ENCODE data around the gene MATCAP1. TPM values are rescaled to one million over a fixed set of nuclear protein-coding genes. Genes with fewer than 3 reads are reported as not detected.

The MATCAP1 gene
- total RNA-seq, 1 experiment from 2014 or later = 51.2 TPM

DNA sequence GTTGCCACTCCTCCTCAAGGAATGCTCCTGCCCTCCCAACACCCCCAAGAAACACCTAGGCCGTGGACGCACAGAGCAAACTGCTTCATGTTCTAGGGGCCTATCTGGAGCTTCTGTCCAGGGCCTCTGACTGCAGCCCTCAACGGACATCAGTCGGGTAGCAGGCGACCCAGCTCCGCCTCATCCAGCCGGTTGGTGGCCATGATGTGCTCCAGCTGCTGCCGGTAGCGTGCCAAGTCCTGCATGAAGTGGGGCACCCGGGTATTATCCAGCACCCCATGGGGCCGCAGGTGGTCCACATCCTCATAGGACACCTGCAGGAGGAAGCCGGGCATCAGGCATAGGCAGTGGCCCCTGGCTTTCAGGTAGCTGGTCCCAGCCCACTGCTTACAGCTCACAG lies 7.1 kb downstream of the MATCAP1 start:
- Histone ChIP-seq H3K23ac (ENCODE audit: insufficient read length, low read depth, low read length) (no peak overlapping the region), H3K56ac (ENCODE audit: insufficient read length, low read depth, low read length) (no peak overlapping the region), H3K9ac (ENCODE audit: extremely low read depth, insufficient read length, low read length) (no peak overlapping the region), H3K27me3 (ENCODE audit: insufficient read depth, low read length) (peaks cover 21% of the 10 kb centered on the region; the same call in 1 of the 2 replicates), H3K4ac (ENCODE audit: low read depth, low read length) (no peak overlapping the region), H3K4me1 (ENCODE audit: insufficient read depth, low read length) (peaks cover 2% of the 10 kb centered on the region; the same call in 1 of the 2 replicates), H2AK5ac (ENCODE audit: insufficient read length, low read length) (no peak overlapping the region), H3K9me3 (ENCODE audit: control insufficient read depth, low read depth, low read length) (no peaks in the 10 kb centered on the region), H4K20me1 (ENCODE audit: control insufficient read depth, insufficient read depth, insufficient read length) (no peaks in the 10 kb centered on the region), H2BK5ac (ENCODE audit: insufficient read length, low read length) (no peak overlapping the region), H3K23me2 (ENCODE audit: insufficient read length, low read depth, low read length, poor library complexity, severe bottlenecking) (peaks cover 17% of the 10 kb centered on the region), H2BK20ac (ENCODE audit: low read depth, low read length, poor library complexity, severe bottlenecking) (no peak overlapping the region), H3K79me1 (ENCODE audit: insufficient read depth, low read depth, low read length, poor library complexity, severe bottlenecking) (no peaks in the 10 kb centered on the region), H4K5ac (ENCODE audit: insufficient read length, low read depth, low read length) (no peak overlapping the region), H2BK12ac (ENCODE audit: insufficient read length, low read depth, low read length) (no peak overlapping the region), H3K4me2 (ENCODE audit: insufficient read depth, insufficient read length, low read length) (no peak overlapping the region), H3T11ph (ENCODE audit: low read length) (no peak overlapping the region), H4K8ac (replicated peaks; ENCODE audit: insufficient read length, low read depth, low read length) (no peak overlapping the region), H2BK15ac (ENCODE audit: low read depth, low read length) (no peak overlapping the region), H3K14ac (ENCODE audit: insufficient read depth, low read length) (no peak overlapping the region), H2BK120ac (ENCODE audit: low read depth, low read length, poor library complexity, severe bottlenecking) (no peak overlapping the region), H3K79me2 (ENCODE audit: insufficient read depth, low read length) (no peaks in the 10 kb centered on the region), H3K27ac (ENCODE audit: insufficient read length, low read depth, low read length) (no peak overlapping the region), H3K18ac (ENCODE audit: insufficient read length, low read depth, low read length) (no peak overlapping the region), H2AFZ (ENCODE audit: low read length) (no peak overlapping the region), H4K91ac (ENCODE audit: insufficient read length, low read depth, low read length) (no peak overlapping the region)
- Mint-ChIP-seq H3K4me1 (peaks cover 28% of the 10 kb centered on the region in 2 experiments), H3K27ac (no peak overlapping the region), H3K27me3 (ENCODE audit: low read depth) (peaks cover 58% of the 10 kb centered on the region), H3K36me3 (ENCODE audit: insufficient read depth in 1 of 3, low read depth in 3 of 3) (peaks cover 0 to 7% (median 6%) of the 10 kb centered on the region in 3 experiments; a peak in 2 of 7 replicates), H3K4me3 (no peak overlapping the region; a peak in 1 of 5 replicates), H3K9me3 (no peaks in the 10 kb centered on the region; a peak in 1 of 5 replicates)
- no peak for DNase-seq
- TF ChIP-seq, protein P1, sequence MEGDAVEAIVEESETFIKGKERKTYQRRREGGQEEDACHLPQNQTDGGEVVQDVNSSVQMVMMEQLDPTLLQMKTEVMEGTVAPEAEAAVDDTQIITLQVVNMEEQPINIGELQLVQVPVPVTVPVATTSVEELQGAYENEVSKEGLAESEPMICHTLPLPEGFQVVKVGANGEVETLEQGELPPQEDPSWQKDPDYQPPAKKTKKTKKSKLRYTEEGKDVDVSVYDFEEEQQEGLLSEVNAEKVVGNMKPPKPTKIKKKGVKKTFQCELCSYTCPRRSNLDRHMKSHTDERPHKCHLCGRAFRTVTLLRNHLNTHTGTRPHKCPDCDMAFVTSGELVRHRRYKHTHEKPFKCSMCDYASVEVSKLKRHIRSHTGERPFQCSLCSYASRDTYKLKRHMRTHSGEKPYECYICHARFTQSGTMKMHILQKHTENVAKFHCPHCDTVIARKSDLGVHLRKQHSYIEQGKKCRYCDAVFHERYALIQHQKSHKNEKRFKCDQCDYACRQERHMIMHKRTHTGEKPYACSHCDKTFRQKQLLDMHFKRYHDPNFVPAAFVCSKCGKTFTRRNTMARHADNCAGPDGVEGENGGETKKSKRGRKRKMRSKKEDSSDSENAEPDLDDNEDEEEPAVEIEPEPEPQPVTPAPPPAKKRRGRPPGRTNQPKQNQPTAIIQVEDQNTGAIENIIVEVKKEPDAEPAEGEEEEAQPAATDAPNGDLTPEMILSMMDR (conservative IDR thresholded peaks at IDR 0.05) = no peak
- WGBS (ENCODE audit: extremely low coverage, insufficient read length, low lambda C conversion rate) = no CpG with 5 or more reads among the region's 12 CpGs

All from H9 (cell line).